Measurements from ENCODE around the gene RAI1. TPM values are rescaled to one million over a fixed set of nuclear protein-coding genes. Genes with fewer than 3 reads are reported as not detected.
"Not testable (repeated sequence)": the region's sequence is repeated elsewhere in the genome, so short reads cannot be mapped to it uniquely, and the experiment has no call there.

The RAI1 gene, protein sequence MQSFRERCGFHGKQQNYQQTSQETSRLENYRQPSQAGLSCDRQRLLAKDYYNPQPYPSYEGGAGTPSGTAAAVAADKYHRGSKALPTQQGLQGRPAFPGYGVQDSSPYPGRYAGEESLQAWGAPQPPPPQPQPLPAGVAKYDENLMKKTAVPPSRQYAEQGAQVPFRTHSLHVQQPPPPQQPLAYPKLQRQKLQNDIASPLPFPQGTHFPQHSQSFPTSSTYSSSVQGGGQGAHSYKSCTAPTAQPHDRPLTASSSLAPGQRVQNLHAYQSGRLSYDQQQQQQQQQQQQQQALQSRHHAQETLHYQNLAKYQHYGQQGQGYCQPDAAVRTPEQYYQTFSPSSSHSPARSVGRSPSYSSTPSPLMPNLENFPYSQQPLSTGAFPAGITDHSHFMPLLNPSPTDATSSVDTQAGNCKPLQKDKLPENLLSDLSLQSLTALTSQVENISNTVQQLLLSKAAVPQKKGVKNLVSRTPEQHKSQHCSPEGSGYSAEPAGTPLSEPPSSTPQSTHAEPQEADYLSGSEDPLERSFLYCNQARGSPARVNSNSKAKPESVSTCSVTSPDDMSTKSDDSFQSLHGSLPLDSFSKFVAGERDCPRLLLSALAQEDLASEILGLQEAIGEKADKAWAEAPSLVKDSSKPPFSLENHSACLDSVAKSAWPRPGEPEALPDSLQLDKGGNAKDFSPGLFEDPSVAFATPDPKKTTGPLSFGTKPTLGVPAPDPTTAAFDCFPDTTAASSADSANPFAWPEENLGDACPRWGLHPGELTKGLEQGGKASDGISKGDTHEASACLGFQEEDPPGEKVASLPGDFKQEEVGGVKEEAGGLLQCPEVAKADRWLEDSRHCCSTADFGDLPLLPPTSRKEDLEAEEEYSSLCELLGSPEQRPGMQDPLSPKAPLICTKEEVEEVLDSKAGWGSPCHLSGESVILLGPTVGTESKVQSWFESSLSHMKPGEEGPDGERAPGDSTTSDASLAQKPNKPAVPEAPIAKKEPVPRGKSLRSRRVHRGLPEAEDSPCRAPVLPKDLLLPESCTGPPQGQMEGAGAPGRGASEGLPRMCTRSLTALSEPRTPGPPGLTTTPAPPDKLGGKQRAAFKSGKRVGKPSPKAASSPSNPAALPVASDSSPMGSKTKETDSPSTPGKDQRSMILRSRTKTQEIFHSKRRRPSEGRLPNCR (N-terminal part only)
- 24.7 and 25.1 TPM in 2 replicates for total RNA-seq

DNA sequence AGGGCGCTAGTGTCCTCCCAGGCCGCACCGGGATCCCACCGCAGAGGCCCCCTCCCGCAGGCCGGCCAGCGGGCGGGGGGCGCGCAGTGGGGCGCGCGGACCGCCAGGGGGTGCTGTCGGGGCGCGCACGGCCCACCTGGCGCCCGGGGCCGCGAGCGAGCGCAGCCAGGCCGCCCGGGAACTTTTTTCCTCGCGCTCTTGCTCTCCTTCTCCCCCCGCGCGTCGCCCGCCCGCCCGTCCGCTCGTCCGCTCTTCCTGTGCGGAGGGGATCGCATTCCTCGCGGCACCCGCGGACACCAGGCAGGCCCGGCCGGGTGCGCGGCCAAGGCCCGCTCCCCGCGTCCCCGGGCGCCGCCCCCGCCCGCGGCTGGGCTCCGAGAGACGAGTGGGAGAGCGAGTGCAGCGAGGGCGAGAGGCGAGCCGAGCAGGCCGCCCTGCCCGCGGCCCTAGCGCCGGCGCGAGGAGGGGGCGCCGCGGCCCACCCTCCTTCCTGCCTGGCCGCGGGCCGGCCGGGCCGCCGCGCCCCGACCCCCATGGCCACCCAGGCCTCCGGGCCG lies at the start of gene RAI1:
RAI1 (plus strand) TSS at position 272 of the 557 bp plus-strand sequence. CDS start 111,491 bp downstream, outside the sequence.
- intact Hi-C loops (cut with micrococcal nuclease), result loop anchor here (1.0 to 5.0 kb wide), 5 partner anchors 42 to 352 kb away; partner anchors contain the start of genes DRC3, SREBF1 and TOM1L2

- intact Hi-C loops (cut with micrococcal nuclease), result not testable (repeated sequence)
Measured at GRCh38 chr17:17632690-17633089, 48.6 kb upstream of the RAI1 start.

DNA sequence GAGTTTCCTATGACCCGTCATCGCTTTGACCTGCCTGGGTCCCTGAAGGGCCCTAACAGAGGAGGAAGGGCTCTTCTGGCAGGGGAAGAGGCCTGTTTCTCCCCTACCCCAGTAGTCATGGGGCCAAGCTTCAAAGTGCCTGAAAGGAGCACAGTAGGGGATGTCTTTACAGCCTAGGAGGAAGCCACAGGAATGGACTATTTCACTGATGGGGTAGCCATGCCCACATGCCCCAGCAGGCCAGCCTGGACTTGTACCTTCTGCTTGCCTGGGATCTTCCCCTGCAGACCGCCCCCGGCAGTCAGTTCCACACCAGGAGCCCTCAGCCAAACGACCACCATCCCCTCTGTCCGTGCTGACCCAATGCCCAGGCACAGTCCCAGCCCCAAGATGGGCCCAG lies 47.9 kb upstream of the RAI1 start:
- intact Hi-C loops (cut with micrococcal nuclease), result no loop called here

- intact Hi-C loops (cut with micrococcal nuclease), result no loop called here
Measured at GRCh38 chr17:17635126-17635525, 46.1 kb upstream of the RAI1 start.

- intact Hi-C loops (cut with micrococcal nuclease), result not testable (repeated sequence)
Measured at GRCh38 chr17:17635537-17636271, 45.6 kb upstream of the RAI1 start.

GRCh38 chr17:17636272-17636885 lies 44.9 kb upstream of the RAI1 start:
- intact Hi-C loops (cut with micrococcal nuclease), result no loop called here

- intact Hi-C loops (cut with micrococcal nuclease), result no loop called here
Measured at GRCh38 chr17:17638467-17638866, 42.8 kb upstream of the RAI1 start.

DNA sequence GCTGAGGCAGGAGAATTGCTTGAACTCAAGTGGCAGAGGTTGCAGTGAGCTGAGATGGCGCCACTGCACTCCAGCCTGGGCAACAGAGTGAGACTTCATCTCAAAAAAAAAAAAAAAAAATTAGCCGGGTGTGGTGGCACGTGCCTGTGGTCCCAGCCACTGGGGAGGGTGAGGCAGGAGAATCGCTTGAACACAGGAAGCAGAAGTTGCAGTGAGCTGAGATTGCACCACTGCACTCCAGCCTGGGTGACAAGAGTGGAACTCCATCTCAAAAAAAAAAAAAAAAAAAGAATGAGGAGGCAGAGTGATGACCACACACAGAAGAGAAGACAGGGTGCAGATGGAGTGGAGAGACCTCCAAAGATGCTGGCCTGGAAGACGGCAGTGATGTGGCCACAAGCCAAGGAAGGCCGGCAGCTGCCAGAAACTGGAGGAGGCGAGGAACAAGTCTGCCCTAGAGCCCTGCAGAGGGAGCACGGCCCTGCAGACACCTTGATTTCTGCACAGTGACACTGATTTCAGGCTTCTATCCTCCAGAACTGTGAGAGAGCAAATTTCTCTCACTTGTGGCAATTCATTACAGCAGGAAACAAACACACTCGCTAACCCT lies 41.5 kb upstream of the RAI1 start:
- intact Hi-C loops (cut with micrococcal nuclease), result not testable (repeated sequence)

DNA sequence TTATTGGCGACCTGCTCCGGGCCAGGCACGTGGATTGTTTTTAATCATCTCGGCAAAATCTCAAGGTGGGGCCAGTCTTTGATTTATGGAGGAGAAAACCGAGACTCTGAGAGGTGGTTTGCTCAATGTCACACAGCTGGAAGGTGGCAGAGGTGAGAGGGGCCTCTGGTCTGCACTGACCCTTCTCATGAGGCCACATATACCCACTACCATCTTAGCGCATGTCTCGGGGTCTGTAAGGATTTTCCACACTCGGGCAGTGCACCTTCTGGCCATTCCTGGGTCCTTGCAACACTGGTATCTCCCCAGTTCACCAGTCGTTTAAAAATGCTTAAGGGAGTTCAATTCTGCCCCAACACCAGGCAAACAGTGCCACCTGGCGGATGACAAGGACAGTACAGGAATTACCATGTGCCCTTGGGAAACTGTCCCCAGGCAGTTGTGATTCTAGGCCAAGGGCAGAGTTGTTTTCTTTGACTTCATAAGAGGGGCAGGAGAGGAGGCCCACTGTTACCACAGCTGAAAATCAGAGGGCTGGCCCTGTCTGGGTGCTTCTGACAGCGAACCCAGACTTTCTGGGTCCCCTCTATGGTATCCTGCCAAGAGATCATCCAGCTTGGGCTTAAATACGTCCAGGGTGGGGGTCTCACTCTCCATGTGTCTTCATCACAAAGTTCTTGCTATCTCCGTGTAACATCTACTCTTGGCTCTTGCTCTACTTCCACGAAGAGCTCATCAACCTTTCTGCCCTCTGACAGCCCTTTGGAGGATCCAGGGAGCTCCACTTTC lies 39.4 kb upstream of the RAI1 start:
- intact Hi-C loops (cut with micrococcal nuclease), result loop anchor here (1.0 kb wide), 2 partner anchors 146 to 287 kb away; partner anchors contain the start of gene RASD1

DNA sequence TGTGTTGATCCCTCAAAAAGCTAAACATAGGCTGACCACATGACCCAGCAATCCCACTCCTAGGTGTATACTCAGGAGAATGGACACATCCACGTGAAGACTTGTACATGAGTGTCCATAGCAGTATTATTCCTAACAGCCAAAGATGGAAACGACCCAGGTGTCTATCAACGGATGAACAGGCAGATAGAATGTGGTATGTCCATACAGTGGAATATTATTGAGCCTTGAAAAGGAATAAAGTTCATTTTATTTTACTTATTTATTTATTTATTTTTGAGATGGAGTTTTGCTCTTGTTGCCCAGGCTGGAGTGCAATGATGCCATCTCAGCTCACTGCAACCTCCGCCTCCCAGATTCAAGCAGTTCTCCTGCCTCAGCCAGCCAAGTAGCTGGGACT lies 36.1 kb upstream of the RAI1 start:
- intact Hi-C loops (cut with micrococcal nuclease), result not testable (repeated sequence)

DNA sequence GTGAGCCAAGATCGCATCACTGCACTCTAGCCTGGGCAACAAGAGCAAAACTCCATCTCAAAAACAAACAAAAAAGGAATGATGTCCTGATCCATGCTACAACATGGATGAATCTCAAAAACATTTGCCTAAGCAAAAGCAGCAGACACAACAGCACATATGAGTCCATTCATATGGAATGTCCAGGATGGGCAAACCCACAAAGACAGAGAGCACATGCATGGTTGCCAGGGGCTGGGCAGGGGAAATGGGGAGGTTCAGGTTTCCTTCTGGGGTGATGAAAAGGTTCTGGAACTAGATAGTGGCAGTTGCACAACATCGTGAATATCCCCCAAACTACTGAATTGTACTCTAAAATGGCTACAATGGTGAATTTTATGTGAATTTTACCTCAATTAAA lies 35.3 kb upstream of the RAI1 start:
- intact Hi-C loops (cut with micrococcal nuclease), result no loop called here

GRCh38 chr17:17647524-17648178 lies 33.6 kb upstream of the RAI1 start:
- intact Hi-C loops (cut with micrococcal nuclease), result no loop called here

GRCh38 chr17:17648762-17649161 lies 32.5 kb upstream of the RAI1 start:
- intact Hi-C loops (cut with micrococcal nuclease), result no loop called here

DNA sequence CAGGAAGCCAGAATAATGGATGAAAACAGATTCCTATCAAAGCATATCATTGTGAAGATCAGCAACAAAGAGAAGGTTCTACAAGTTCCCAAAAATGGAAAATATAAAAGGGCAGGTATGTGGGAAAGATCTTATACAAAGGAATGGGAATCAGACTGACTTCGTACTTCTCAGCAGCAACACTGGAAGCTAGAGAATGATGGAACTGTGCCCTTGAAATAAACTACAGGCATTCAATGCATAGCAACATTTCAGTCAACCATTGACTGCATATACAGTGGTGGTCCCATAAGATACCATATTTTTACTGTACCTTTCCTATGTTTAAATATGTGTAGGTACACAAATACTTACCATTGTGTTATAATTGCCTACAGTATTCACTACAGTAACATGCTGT lies 30.3 kb upstream of the RAI1 start:
- intact Hi-C loops (cut with micrococcal nuclease), result no loop called here

DNA sequence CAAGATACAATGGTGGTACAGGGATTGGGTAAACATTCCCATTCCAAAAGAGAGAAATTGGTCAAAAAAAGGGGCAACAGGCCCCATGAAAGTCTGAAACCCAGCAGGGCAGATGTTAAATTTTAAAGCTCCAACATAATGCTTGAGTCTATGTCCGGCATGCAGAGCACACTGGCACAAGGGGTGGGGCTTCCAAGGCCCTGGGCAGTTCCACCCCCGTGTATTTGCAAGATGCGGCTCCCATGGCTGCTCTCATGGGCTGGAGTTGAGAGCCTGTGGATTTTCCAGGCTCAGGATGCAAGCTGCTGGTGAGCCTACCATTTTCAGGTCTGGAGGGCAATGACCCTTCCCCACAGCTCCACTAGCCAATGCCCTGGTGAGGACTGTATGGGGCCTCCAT lies 27.9 kb upstream of the RAI1 start:
- intact Hi-C loops (cut with micrococcal nuclease), result no loop called here

- intact Hi-C loops (cut with micrococcal nuclease), result no loop called here
Measured at GRCh38 chr17:17659340-17659739, 21.9 kb upstream of the RAI1 start.

GRCh38 chr17:17661134-17661533 lies 20.1 kb upstream of the RAI1 start:
- intact Hi-C loops (cut with micrococcal nuclease), result no loop called here

DNA sequence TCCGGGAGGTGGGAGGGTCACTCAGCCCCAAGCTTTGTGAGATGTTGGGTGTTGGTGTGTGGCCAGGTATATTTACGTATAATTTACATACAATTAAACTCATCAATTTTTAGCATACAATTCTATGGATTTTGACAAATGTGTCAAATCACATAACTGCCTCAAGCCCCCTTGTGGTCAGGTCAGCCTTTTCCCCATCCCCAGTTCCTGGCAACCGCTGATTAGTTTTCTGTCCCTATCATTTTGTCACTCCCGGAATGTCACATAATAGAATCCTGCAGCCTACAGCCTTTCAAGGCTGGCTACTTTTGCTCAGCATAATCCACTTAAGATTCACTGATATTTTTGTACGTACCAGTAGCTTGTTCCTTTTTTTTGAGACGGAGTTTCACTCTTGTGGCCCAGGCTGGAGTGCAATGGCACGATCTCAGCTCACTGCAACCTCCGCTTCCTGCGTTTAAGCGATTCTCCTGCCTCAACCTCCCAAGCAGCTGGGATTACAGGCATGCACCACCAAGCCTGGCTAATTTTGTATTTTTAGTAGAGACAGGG lies 19.3 kb upstream of the RAI1 start:
- intact Hi-C loops (cut with micrococcal nuclease), result no loop called here

Data from T-helper 2 cell treated with Interferon-gamma antibody and Interleukin-4, amounts not matched to agents 100 ng/mL and 5 ng/mL, for 36 hours (primary cell).